ENCODE data around the gene PUDP. TPM values are rescaled to one million over a fixed set of nuclear protein-coding genes. Genes with fewer than 3 reads are reported as not detected.

Gene PUDP
- total and polyA plus RNA-seq, 8 donors = 1.8 to 42.0 (median 18.5) TPM

DNA sequence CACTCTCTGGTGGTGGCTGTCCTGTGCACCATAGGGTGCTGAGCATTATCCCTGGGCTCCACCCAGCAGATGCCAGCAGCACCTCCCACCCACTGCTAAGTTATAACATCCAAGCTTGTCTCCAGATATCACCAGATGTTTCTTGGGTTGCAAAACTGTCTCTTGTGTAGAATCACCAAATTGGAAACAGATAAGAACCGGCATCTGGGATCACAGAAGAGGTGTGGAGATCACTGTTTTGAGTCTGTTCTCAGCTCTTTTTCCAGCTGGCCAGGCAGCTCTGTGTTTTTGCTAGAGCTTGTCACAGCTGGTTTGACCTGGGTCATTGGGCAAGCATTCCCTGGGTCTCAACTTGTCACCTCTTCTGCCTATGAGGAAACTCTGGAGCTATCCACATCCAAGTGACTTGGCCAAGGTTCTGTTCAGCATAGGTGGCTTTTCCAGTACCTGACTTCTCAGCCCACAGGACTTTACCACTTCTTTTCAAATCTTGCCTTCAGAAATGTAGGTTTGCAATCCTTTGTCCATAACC is 15.3 kb upstream of the PUDP start:
- 60 to 87% (median 85%) methylated on average over 1 of the region's 1 CpG for WGBS, 5 donors
- TF ChIP-seq EP300 (IDR thresholded peaks at IDR 0.05) = no peak
- TF ChIP-seq POLR2AphosphoS5 (IDR thresholded peaks at IDR 0.05) = no peak
- TF ChIP-seq, protein P1, sequence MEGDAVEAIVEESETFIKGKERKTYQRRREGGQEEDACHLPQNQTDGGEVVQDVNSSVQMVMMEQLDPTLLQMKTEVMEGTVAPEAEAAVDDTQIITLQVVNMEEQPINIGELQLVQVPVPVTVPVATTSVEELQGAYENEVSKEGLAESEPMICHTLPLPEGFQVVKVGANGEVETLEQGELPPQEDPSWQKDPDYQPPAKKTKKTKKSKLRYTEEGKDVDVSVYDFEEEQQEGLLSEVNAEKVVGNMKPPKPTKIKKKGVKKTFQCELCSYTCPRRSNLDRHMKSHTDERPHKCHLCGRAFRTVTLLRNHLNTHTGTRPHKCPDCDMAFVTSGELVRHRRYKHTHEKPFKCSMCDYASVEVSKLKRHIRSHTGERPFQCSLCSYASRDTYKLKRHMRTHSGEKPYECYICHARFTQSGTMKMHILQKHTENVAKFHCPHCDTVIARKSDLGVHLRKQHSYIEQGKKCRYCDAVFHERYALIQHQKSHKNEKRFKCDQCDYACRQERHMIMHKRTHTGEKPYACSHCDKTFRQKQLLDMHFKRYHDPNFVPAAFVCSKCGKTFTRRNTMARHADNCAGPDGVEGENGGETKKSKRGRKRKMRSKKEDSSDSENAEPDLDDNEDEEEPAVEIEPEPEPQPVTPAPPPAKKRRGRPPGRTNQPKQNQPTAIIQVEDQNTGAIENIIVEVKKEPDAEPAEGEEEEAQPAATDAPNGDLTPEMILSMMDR (IDR thresholded peaks at IDR 0.05) = no peak
- no peak for TF ChIP-seq POLR2A (IDR thresholded peaks at IDR 0.05)

DNA sequence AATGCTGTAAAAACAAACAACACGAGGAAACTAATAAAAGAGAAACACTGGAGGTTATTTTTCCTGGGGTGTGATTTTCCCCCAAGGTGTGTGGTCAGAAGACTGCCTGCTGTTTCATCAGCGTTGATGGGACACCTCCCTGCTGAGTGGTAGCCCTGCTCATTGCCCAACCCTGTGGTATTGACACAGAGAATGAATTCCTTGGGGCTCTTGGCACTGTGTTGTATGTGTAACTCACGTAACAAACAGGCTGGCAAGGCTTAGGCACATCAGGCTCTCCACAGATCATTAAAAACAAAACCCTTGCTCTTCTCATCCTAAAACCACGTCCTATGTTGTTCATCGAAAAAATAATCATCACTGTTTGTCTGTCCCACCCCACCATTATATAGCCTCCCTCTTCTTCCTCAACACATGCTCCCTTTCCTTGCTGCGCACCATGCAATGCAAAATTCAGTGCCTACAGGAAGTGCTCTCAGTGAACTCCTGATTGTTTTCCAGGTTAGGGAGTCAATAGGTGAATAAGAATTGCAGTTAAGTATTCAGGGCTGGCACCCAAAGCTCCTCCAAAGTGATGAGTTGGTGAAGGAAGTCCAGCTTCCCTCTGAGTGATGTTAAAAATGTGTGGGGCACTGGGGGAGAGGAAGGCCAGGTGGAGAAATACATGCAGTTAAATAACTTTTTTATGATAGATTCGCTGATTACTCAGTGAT is 11.4 kb upstream of the PUDP start:
- Histone ChIP-seq H3K27ac (peak overlapping the region in 2 of 5 donors; percentile 5 to 22), H3K4me3 (no peak overlapping the region), H3K36me3 (no peaks in the 10 kb centered on the region), H3K4me1 (no peaks in the 10 kb centered on the region), H3K9me3 (no peaks in the 10 kb centered on the region), H3K27me3 (no peaks in the 10 kb centered on the region)
- TF ChIP-seq, protein P1 (IDR thresholded peaks at IDR 0.05) = no peak
- TF ChIP-seq EP300 (IDR thresholded peaks at IDR 0.05) (no peak), POLR2AphosphoS5 (IDR thresholded peaks at IDR 0.05) (peak in 1 of 3 donors; percentile 4), POLR2A (IDR thresholded peaks at IDR 0.05) (no peak)
- whole genome bisulfite sequencing, 5 donors = 62 to 70% (median 65%) methylated on average over 7 of the region's 7 CpGs
- intact Hi-C loops (cut with DNase I; ENCODE audit: low total_unique reads) = no loop called here
- peak in 1 of 2 donors; percentile 40 for DNase-seq

More for the DNA sequence above, 15.3 kb upstream of the PUDP start:
- no peak for DNase-seq
- H3K4me3 ChIP-seq = no peak overlapping the region
- no peak overlapping the region for H3K27ac ChIP-seq
- H3K4me1 ChIP-seq = no peaks in the 10 kb centered on the region
- no peaks in the 10 kb centered on the region for H3K36me3 ChIP-seq
- H3K27me3 ChIP-seq = no peaks in the 10 kb centered on the region
- no peaks in the 10 kb centered on the region for H3K9me3 ChIP-seq
- intact Hi-C loops (cut with DNase I; ENCODE audit: low total_unique reads) = no loop called here

DNA sequence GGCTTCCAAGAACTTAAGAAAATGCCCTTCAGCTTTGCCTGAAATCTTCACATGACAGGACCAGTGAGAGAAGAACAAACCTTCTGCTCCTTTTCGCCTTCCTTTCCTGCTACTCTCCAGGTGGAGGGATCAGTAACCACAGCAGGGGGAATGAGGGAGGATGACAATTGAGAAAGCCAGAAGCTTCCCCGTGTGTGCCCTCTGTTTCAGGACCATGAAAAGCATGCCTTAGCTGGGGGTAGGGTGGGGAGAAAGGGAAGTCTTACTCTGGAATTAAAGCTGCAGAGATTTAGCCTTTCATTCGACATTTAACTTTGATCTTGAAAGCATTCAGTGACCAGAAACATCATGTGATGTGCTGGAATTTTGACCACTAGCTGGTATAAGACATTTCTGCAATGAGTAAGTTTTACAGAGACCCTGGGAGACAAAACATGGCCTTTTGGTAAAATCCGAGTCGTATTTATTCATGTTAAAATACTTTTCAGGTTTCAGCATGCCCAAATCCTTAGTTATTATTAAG is 10.6 kb upstream of the PUDP start:
- no peaks in the 10 kb centered on the region for H3K9me3 ChIP-seq
- 71 to 79% (median 77%) methylated on average over 5 of the region's 5 CpGs for WGBS, 5 donors
- intact Hi-C loops (cut with DNase I; ENCODE audit: low total_unique reads) = no loop called here
- TF ChIP-seq POLR2AphosphoS5 (IDR thresholded peaks at IDR 0.05) = no peak
- TF ChIP-seq, protein P1 (IDR thresholded peaks at IDR 0.05) = no peak
- TF ChIP-seq POLR2A (IDR thresholded peaks at IDR 0.05) = no peak
- TF ChIP-seq EP300 (IDR thresholded peaks at IDR 0.05) = no peak
- H3K36me3 ChIP-seq = no peaks in the 10 kb centered on the region
- H3K4me3 ChIP-seq = no peak overlapping the region
- no peak for DNase-seq
- peak overlapping the region in 1 of 5 donors; percentile 22 for H3K27ac ChIP-seq
- no peaks in the 10 kb centered on the region for H3K4me1 ChIP-seq
- no peaks in the 10 kb centered on the region for H3K27me3 ChIP-seq

DNA sequence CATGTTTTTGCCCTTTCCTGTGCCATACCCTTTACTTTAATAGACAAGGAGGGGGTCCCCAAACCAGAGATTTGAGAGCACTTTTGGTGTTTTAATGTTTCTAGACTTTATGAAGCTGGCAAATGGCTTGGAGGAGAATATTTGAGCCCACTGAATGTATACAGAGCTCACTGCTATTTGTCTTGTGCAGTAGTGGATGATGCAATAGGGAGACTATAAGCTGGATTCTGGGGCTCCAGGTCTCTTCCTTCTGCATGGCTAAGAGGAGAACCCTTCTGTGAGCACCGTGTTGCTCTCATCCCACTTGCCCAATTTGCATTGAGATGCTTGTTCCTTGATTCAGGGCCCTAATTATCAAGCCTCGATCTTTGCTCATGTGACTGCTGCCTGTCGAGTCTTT is 8.9 kb upstream of the PUDP start:
- WGBS, 5 donors = 87 to 95% (median 91%) methylated on average over 3 of the region's 3 CpGs
- H3K9me3 ChIP-seq = no peaks in the 10 kb centered on the region
- TF ChIP-seq POLR2A (IDR thresholded peaks at IDR 0.05) = no peak
- TF ChIP-seq, protein P1 (IDR thresholded peaks at IDR 0.05) = no peak
- TF ChIP-seq POLR2AphosphoS5 (IDR thresholded peaks at IDR 0.05) = no peak
- no peak for TF ChIP-seq EP300 (IDR thresholded peaks at IDR 0.05)
- no peak overlapping the region for H3K4me3 ChIP-seq
- no peaks in the 10 kb centered on the region for H3K4me1 ChIP-seq
- no peak for DNase-seq
- no peak overlapping the region for H3K27ac ChIP-seq
- intact Hi-C loops (cut with DNase I; ENCODE audit: low total_unique reads) = no loop called here
- no peaks in the 10 kb centered on the region for H3K27me3 ChIP-seq
- no peaks in the 10 kb centered on the region for H3K36me3 ChIP-seq
